HG02759 (cell line): ENCODE data around the gene SOWAHD.
"Not testable (repeated sequence)": the region's sequence is repeated elsewhere in the genome, so short reads cannot be mapped to it uniquely, and the experiment has no call there.

ENCODE experiments used
- ATAC-seq: cut with Tn5 transposase; IDR thresholded peaks from one replicate; pipeline ENCODE4 v1.9.1; 2021; ENCODE audit warnings: mild to moderate bottlenecking, moderate library complexity; ENCODE audit not compliant: unreplicated experiment

SOWAHD gene

GRCh38 chrX:119757646-119757978, 776 bp upstream of the SOWAHD start:
- no peak for ATAC-seq

- ATAC-seq = no peak
Measured at GRCh38 chrX:119758731-119759247, 401 bp downstream of the SOWAHD start.

GRCh38 chrX:119759248-119759766, 919 bp downstream of the SOWAHD start:
- ATAC-seq = no peak

GRCh38 chrX:119760026-119760877, 1.9 kb downstream of the SOWAHD start:
- no peak for ATAC-seq

- ATAC-seq = no peak
Measured at GRCh38 chrX:119762718-119763117, 4.3 kb downstream of the SOWAHD start.

GRCh38 chrX:119763181-119763580, 4.8 kb downstream of the SOWAHD start:
- ATAC-seq = no peak

- ATAC-seq = no peak
Measured at GRCh38 chrX:119763836-119764387, 5.5 kb downstream of the SOWAHD start.

- ATAC-seq = not testable (repeated sequence)
Measured at GRCh38 chrX:119768436-119768835, 10.0 kb downstream of the SOWAHD start.

GRCh38 chrX:119769388-119769787, 11.0 kb downstream of the SOWAHD start:
- not testable (repeated sequence) for ATAC-seq

GRCh38 chrX:119775517-119776238, 17.3 kb downstream of the SOWAHD start:
- no peak for ATAC-seq

GRCh38 chrX:119778829-119779228, 20.4 kb downstream of the SOWAHD start:
- no peak for ATAC-seq

- ATAC-seq = no peak
Measured at GRCh38 chrX:119783026-119783425, 24.6 kb downstream of the SOWAHD start.

- no peak for ATAC-seq
Measured at GRCh38 chrX:119784747-119785446, 26.5 kb downstream of the SOWAHD start.

GRCh38 chrX:119790977-119791436, 32.6 kb downstream of the SOWAHD start:
- peak; percentile 22 for ATAC-seq

GRCh38 chrX:119791437-119792231, 33.2 kb downstream of the SOWAHD start, which contains the start of gene RPL39:
TSS of gene RPL39 (minus strand) at chrX:119791630. CDS start at chrX:119791576, 54 bp downstream.
- peak; percentile 89 for ATAC-seq

- ATAC-seq = no peak
Measured at GRCh38 chrX:119801253-119802221, 43.1 kb downstream of the SOWAHD start.

GRCh38 chrX:119802546-119802945, 44.2 kb downstream of the SOWAHD start:
- no peak for ATAC-seq

GRCh38 chrX:119808461-119808860, 50.1 kb downstream of the SOWAHD start:
- not testable (repeated sequence) for ATAC-seq
